Progenitor cell of endocrine pancreas (in vitro differentiated cells): ENCODE measurements around the gene USP40. TPM values are rescaled to one million over a fixed set of nuclear protein-coding genes. Genes with fewer than 3 reads are reported as not detected.
"Not testable (repeated sequence)": the region's sequence is repeated elsewhere in the genome, so short reads cannot be mapped to it uniquely, and the experiment has no call there.

Source experiments
- DNase-seq: peaks from one replicate; pipeline ENCODE4 v3.0.0; 2021; ENCODE audit warnings: low spot score; ENCODE audit not compliant: unreplicated experiment
- H3K27ac Mint-ChIP-seq: 2 replicates; pipeline ENCODE4 v1.8.0; 2021; ENCODE audit warnings: mild to moderate bottlenecking, moderate library complexity, mixed read lengths
- H3K27me3 Mint-ChIP-seq: 2 replicates; pipeline ENCODE4 v1.8.0; 2021; ENCODE audit warnings: mixed read lengths
- H3K36me3 Mint-ChIP-seq: 2 replicates; pipeline ENCODE4 v1.8.0; 2022; ENCODE audit warnings: mixed read lengths; ENCODE audit not compliant: insufficient read depth
- H3K4me1 Mint-ChIP-seq: 2 replicates; pipeline ENCODE4 v1.8.0; 2021; ENCODE audit warnings: low read depth, mixed read lengths
- H3K4me3 Mint-ChIP-seq: 2 replicates; pipeline ENCODE4 v1.8.0; 2021; ENCODE audit warnings: low read depth, mild to moderate bottlenecking, moderate library complexity, mixed read lengths
- H3K9me3 Mint-ChIP-seq: 2 replicates; pipeline ENCODE4 v1.8.0; 2021; ENCODE audit warnings: low read depth, mixed read lengths
- CTCF ChIP-seq: fragments of 200-600 bp; sonication (generic); IDR thresholded peaks from one replicate; pipeline ENCODE4 v1.5.0; 2021; ENCODE audit warnings: antibody characterized with exemption, mild to moderate bottlenecking; ENCODE audit not compliant: unreplicated experiment
- total RNA-seq: library from RNA; stranded (reverse); gene quantifications from 2 replicates; pipeline ENCODE4 v1.2.1, GENCODE V29; 2021

Gene USP40
- total RNA-seq, 1 donor from 2014 or later: 36.9 TPM

DNA sequence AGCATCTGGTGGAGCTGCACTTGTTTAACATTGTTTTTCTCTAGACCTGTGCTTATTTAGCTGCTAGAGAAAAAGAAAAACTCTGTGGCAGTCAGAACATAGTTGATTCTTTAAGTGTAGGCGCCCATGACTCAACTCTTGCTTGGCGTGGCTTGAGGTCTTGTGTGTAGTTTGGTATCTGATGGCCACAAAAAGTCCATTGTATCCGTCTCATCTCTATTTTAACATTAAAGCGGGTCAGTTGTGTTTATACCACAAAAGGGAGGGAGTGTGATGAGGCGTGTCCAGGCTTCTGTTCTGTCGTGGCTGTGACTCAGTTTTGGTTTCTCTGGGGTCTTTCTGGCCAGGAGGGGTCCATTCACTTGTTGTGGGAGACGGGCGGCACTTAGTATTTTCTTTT, 26.6 kb upstream of the USP40 start:
- Mint-ChIP-seq H3K4me3 (no peak overlapping the region), H3K27me3 (peaks cover 9% of the 10 kb centered on the region), H3K27ac (no peak overlapping the region), H3K4me1 (no peaks in the 10 kb centered on the region), H3K9me3 (no peaks in the 10 kb centered on the region), H3K36me3 (no peaks in the 10 kb centered on the region)
- TF ChIP-seq CTCF: no peak
- no peak for DNase-seq

DNA sequence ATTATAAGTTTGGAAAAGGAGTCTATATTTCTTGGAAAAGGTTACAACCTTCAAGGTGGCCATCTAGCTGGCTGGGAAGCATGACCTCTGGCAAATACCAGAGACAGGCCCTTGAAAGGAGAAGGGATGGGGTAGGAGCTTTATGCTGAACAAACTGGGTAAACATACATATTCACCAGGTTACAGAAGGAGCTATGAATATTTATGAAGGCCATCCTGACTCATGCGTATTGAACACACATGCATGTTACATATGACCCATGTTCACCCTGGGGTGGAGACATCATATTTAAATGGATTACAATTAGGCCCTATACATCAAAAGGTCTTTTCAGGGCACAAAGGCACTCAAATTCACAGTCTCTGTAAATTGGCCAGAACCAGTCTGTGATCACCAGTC, 26.1 kb upstream of the USP40 start:
- not testable (repeated sequence) for H3K27ac Mint-ChIP-seq, H3K4me3 Mint-ChIP-seq, H3K4me1 Mint-ChIP-seq, H3K36me3 Mint-ChIP-seq, DNase-seq, H3K9me3 Mint-ChIP-seq, H3K27me3 Mint-ChIP-seq

DNA sequence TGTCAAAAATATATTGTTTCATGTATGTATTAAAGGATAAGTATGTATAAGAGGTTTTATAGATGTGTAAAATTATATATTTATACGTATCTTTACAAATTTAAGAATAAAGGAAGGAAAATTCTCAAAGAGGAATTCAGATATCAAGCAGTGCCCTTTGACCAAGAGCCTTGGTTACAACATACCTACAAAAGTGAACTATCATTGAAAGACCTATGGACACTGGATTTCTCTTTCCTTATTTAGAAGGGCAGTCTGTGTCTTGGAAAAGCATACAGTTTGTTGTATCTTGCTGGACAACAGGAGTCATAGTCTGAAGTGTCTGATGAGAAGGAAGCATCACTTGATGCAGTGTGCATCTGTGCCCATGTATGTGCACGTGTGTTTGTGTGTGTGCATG, 21.8 kb upstream of the USP40 start:
- H3K9me3 Mint-ChIP-seq: no peaks in the 10 kb centered on the region
- H3K27ac Mint-ChIP-seq: no peak overlapping the region
- H3K4me3 Mint-ChIP-seq: no peak overlapping the region
- H3K36me3 Mint-ChIP-seq: no peaks in the 10 kb centered on the region
- DNase-seq: no peak
- no peaks in the 10 kb centered on the region for H3K4me1 Mint-ChIP-seq
- peaks cover 3% of the 10 kb centered on the region for H3K27me3 Mint-ChIP-seq
- no peak for TF ChIP-seq CTCF

DNA sequence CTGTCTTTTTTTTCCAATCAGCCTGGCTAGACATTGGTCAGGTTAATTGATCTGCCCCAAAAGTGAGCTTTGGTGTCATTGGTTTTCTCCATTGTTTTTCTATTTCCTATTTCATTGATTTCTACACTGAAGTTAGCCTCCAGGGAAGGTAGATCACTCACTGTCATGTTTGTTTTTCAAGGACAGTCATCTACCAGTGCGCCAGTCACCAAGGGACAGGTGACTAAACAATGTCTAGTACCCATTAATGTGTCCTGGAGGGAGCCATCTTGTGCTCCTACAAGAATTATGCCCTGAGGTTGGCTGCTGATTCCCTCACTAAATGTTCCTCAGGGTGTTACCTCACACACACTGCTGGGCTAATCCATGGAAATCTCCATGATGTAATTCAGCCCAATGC, 17.6 kb upstream of the USP40 start:
- no peak for DNase-seq
- no peaks in the 10 kb centered on the region for H3K27me3 Mint-ChIP-seq
- no peak overlapping the region for H3K4me3 Mint-ChIP-seq
- H3K4me1 Mint-ChIP-seq: no peaks in the 10 kb centered on the region
- no peaks in the 10 kb centered on the region for H3K36me3 Mint-ChIP-seq
- no peaks in the 10 kb centered on the region for H3K9me3 Mint-ChIP-seq
- TF ChIP-seq CTCF: no peak
- no peak overlapping the region for H3K27ac Mint-ChIP-seq

GRCh38 chr2:233583217-233583965, 16.8 kb upstream of the USP40 start:
- H3K9me3 Mint-ChIP-seq, H3K27me3 Mint-ChIP-seq, H3K4me1 Mint-ChIP-seq, DNase-seq, H3K36me3 Mint-ChIP-seq: not testable (repeated sequence)
- Mint-ChIP-seq H3K27ac (peak overlapping the region; percentile 89), H3K4me3 (peak overlapping the region; percentile 71)

GRCh38 chr2:233577341-233577740, 10.8 kb upstream of the USP40 start:
- DNase-seq, H3K4me3 Mint-ChIP-seq, H3K27me3 Mint-ChIP-seq, H3K4me1 Mint-ChIP-seq, H3K27ac Mint-ChIP-seq, H3K9me3 Mint-ChIP-seq, H3K36me3 Mint-ChIP-seq: not testable (repeated sequence)

GRCh38 chr2:233572468-233572867, 5.9 kb upstream of the USP40 start:
- Mint-ChIP-seq H3K4me1 (no peaks in the 10 kb centered on the region), H3K36me3 (no peaks in the 10 kb centered on the region), H3K27ac (no peak overlapping the region), H3K4me3 (no peak overlapping the region), H3K27me3 (peaks cover 21% of the 10 kb centered on the region), H3K9me3 (peaks cover 9% of the 10 kb centered on the region)
- TF ChIP-seq CTCF: no peak
- DNase-seq: no peak
